ENCODE data around the gene CARMIL1. TPM values are rescaled to one million over a fixed set of nuclear protein-coding genes. Genes with fewer than 3 reads are reported as not detected.
A peak's percentile ranks its signal among the peaks of the same experiment; 100 is the strongest.
"Not testable (repeated sequence)": the region's sequence is repeated elsewhere in the genome, so short reads cannot be mapped to it uniquely, and the experiment has no call there.

The CARMIL1 gene
- total RNA-seq, 1 experiment from 2014 or later: 16.0 TPM

DNA sequence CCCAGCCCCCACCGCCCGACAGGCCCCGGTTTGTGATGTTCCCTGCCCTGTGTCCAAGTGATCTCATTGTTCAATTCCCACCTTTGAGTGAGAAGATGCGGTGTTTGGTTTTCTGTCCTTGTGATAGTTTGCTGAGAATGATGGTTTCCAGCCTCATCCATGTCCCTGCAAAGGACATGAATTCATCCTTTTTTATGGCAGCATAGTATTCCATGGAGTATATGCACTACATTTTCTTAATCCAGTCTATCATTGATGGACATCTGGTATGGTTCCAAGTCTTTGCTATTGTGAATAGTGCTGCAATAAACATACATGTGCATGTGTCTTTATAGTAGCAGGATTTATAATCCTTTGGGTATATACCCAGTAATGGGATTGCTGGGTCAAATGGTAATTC lies 165.3 kb downstream of the CARMIL1 start:
- in situ Hi-C loops (cut with HindIII; ENCODE audit: low pct_unique_long_range_greater_than_20kb, low sequenced_read_pairs); DNase-seq (ENCODE audit: low read depth): not testable (repeated sequence)

DNA sequence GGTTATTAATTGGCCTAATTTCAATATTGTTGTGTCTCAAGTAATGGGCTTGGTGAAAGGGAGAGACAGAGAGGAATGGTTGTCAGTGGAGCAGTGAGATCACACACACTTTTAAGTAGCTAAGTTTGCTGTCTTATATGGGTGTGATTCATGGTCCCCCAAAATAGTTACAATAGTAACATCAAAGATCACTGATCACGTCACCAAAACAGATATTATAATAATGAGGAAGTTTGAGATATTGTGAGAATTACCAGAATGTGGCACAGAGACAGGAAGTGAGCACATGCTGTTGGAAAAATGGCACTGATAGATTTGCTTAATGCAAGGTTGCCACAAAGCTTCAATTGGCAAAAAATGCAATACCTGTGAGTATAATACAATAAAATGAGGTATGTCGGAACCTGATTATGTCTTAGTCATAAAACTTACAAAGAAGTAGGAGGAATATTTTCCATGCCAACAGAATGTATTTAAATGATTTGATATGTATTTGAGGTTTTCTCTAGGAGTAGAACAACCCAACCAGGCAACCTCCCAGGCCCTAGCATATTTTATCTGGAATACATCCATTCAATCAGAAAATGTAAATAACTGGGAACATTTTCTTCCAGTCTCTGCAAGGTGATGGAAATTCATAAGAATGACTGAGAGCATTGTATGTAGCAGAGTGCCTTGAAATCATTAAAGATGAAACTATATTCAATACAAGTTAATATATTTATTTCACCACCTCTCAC lies 167.8 kb downstream of the CARMIL1 start:
- DNase-seq (ENCODE audit: low read depth): no peak
- in situ Hi-C loops (cut with HindIII; ENCODE audit: low pct_unique_long_range_greater_than_20kb, low sequenced_read_pairs): no loop called here

DNA sequence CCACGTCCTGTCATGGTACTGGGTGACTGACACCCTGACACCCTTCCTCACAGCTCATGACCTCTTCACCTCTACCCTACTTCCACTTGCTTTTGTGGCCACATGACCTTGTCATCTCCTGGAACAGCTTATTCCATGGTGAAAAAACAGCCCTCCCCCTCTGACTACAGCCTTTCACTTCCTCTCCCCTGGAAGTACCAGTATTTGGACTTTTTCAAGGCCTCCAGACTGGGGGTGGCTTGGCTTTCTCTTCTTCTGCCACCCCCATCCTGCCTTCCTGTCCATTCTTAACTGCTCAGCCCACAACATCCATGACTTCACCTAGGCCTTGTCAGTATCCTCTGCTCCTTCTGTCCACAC lies 168.4 kb downstream of the CARMIL1 start:
- in situ Hi-C loops (cut with HindIII; ENCODE audit: low pct_unique_long_range_greater_than_20kb, low sequenced_read_pairs): no loop called here
- no peak for DNase-seq (ENCODE audit: low read depth)

DNA sequence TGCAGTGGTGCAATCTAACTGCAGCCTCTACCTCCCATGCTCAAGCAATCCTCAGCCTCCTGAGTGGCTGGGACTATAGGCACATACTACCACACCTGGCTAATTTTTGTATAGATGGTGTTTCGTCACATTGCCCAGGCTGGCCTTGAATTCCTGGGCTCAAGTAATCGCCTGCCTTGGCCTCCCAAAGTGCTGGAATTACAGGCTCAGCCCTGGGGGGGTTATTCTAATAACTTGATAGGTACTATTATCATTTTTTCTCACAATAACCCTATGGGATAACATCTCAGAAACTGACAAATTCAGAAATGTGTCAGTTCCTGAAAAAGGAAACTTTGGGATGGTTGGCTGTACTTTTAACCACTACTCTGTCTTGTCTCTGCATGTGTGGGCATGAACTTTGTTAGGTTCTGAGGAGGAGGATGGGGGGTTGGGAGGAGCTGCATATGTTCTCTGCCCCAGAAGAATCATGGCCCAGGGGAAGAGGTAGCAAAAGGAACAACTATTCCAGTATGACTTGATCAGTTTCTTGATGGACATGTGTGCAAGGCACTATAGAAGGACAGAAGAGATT lies 169.9 kb downstream of the CARMIL1 start:
- in situ Hi-C loops (cut with HindIII; ENCODE audit: low pct_unique_long_range_greater_than_20kb, low sequenced_read_pairs): no loop called here

DNA sequence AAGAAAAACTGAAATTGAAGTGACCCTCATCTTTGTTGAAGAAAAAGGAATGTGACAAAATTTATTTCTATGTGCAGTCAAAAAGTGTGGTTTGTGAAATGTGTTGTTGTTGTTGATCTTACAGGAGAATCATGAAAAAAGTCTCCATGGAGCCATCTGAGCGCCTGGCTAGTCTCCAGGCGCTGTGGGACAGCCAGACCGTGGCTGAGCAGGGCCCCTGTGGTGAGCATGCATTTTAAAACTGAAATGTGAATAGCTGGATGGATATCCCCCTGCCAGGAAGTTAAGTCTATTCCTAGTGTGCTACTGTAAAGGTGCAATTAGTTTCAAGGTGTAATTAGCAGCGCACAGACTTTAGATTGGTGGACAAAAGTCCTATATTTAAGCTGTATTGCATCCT lies 170.6 kb downstream of the CARMIL1 start:
- in situ Hi-C loops (cut with HindIII; ENCODE audit: low pct_unique_long_range_greater_than_20kb, low sequenced_read_pairs): no loop called here
- DNase-seq (ENCODE audit: low read depth): no peak

More for the DNA sequence above, 169.9 kb downstream of the CARMIL1 start:
- no peak for DNase-seq (ENCODE audit: low read depth)

DNA sequence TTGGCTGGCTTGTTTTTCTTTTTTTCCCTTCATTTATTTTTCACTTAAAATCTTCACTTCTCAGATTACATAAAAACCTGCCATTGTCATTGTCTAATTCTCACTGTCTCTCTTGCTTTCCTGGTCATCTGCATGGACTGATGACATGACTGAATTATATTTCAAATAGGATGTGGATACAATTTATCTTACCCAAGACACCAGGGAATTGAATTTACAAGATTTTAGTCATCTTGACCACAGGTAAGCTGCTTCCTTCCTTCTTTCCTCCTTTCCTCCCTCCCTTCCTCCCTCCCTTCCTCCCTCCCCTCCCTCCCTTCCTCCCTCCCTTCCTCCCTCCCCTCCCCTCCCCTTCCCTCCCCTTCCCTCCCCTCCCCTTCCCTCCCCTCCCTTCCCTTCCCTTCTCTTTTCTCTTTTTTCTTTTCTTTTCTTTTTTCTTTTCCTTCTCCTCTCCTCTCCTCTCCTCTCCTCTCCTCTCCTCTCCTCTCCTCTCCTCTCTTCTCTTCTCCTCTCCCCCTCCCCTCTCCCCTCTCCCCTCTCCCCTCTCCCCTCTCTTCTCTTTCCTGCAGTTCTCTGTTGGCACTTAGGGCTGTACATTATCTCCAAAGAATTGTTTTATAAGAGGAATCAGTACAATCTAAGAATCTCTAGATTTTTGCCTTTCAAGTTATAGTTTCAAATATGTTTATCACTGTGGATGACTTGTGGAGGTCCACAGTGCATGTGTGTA lies 171.5 kb downstream of the CARMIL1 start:
- in situ Hi-C loops (cut with HindIII; ENCODE audit: low pct_unique_long_range_greater_than_20kb, low sequenced_read_pairs): no loop called here

DNA sequence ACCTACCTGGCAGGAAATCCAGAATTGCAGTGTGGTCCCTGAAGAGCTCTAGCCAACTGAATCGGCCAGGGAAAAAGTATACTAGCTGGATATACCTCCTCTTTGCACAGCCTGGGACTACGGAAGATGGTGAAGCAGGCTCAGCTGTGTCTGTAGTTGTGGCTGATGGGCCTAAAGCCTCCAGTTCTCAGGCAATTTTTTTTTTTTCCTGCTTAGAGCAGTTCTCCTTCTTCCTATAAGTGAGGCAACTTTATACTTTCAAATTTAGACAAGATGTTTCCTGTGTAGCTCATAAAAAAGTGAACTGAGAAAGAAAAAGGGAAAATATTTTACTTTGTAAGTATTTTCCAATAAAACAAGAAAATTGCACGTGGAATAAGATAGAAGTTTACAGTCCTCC lies 172.9 kb downstream of the CARMIL1 start:
- in situ Hi-C loops (cut with HindIII; ENCODE audit: low pct_unique_long_range_greater_than_20kb, low sequenced_read_pairs): no loop called here
- no peak for DNase-seq (ENCODE audit: low read depth)

More for the DNA sequence above, 171.5 kb downstream of the CARMIL1 start:
- DNase-seq (ENCODE audit: low read depth): no peak

DNA sequence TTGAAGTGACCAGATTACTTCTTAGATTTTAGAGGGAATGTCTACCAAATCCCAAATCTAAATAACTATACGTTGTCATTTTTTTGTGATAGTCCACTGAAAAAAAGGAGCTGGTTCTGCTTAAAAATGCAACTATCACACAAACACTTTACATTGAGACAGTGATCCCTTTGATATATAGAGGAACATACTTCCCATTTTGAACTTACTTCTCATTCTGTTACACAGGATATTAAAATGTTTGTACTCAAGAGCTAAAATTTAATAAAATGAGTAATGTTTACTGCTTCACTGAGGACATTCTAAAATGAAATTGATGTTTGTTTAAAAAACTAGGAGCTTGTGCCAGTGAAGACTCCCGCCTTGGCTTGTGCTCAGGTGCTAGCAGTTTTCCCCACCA lies 174.1 kb downstream of the CARMIL1 start:
- in situ Hi-C loops (cut with HindIII; ENCODE audit: low pct_unique_long_range_greater_than_20kb, low sequenced_read_pairs): no loop called here
- DNase-seq (ENCODE audit: low read depth): no peak

DNA sequence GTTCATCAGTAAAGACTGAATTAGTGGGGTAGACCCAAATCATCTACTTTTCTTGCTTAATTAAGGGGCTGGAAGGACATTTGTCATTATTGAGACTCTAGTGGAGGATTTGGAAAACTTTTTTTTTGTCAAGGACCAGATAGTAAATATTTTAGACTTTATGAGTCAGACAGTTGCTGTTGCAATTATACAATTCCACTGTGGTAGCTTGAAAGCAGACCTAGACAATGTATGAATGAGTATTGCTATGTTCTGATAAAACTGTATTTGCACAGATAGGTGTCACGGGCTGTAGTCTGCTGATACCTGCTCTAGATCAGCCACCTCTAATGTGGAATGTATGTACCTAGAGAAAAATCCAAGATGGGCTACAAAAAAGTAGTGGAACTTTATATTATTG lies 175.0 kb downstream of the CARMIL1 start:
- in situ Hi-C loops (cut with HindIII; ENCODE audit: low pct_unique_long_range_greater_than_20kb, low sequenced_read_pairs): no loop called here
- DNase-seq (ENCODE audit: low read depth): no peak

DNA sequence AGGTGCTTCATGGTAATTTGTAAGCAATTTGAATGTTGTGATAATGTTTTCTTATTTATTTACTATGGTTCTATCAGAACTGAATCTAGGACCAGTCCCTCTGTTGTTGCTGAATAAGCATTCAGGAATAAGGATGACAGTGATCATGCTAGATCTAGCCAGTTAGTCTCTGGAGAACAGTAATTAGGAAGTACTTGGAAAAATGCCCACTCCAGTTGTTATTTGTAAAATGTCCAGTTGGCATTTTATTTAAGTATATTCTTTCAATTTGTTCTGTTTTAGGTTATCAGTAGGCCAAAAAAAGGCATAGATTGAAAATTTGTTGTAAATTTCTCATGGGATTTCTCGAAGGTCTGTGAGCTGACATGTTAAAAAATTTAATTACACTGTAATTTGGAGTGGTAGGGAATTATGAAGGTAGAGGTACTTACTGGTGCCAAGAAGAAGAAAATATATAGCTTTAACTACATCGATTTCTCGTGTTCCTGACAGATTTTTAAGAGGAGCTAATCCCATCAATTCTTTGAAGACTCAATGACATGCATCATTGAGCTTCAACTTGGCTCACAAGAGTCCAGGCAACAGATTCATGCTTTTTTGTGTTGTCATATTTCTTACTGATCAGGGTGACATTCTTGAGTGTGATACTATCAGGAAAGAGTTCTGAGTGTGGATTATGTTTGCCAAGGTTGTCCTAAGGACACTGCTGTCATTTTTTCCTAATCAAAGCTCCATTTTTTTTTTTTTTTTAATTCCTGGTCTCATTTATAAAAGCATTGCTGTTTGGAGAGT lies 177.3 kb downstream of the CARMIL1 start:
- peak; percentile 31 for DNase-seq (ENCODE audit: low read depth)

DNA sequence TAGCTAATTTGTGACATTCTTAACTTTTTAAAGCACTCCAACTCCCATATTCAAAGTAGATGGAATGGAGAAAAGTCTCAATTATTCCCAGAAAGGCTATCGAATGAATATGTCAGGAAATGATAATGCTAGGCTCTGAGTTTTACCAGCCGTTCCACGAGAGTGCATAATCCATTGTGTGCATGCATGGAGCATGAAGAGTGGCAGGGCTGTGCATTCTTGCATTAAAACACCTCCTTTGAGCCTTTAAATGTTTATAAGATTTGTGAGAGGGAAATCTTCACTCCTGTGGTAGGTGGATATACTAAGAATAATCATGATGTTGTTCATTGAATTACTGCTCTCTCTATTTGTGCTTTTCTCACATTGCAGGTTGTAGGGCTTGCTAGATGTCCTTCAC lies 178.3 kb downstream of the CARMIL1 start:
- peak; percentile 54 for DNase-seq (ENCODE audit: low read depth)
- in situ Hi-C loops (cut with HindIII; ENCODE audit: low pct_unique_long_range_greater_than_20kb, low sequenced_read_pairs): no loop called here

More for the DNA sequence above, 177.3 kb downstream of the CARMIL1 start:
- in situ Hi-C loops (cut with HindIII; ENCODE audit: low pct_unique_long_range_greater_than_20kb, low sequenced_read_pairs): no loop called here

DNA sequence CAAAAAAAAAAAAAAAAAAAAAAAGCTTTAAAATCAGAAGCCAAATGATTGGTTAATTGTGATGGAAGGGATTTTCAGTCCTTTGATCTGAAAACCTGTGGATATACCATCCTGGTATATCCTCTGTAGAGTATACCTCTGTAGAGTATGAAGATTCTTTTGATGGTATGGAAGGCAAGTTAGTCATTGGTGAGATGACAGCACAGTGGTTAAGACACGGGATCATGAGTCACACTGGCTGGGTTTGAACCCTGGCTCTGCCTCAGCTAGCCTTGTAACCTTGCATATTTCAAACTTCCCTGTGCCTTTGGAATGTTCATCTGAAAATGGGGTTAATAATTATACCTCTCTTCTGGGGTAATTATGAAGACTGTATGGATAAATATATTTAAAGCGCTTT lies 179.3 kb downstream of the CARMIL1 start:
- DNase-seq (ENCODE audit: low read depth): peak; percentile 89
- in situ Hi-C loops (cut with HindIII; ENCODE audit: low pct_unique_long_range_greater_than_20kb, low sequenced_read_pairs): no loop called here

DNA sequence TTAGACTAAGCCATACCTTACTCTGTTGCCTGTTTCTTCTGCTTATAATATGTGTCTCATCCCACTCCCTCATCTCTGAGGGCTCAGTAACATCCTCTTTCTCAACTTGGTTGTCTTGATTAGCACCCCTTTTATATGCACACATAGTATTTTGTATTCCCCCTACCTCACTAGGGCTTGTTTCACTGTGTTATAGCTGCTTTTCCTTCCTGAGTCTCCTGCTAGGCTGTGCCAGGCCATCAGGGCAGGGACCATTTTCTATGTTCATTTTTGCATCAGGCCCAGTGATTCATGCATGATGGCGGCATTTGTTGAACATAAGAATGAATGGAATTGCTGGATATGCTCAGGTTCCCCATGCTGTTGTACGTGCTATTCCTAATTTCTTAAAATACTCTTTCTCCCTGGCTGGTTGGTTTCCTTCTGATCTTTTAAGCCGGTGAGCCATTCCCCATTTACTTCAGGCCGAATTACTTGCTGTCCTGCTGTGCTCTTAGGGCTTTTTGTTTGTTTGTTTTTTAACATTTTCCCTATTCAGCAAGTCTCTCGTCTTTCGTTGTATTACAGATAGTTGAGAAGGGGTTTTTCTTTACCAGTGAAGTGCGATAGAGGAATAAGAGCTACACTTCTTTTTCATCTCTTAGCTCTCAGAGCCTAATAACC lies 183.2 kb downstream of the CARMIL1 start:
- in situ Hi-C loops (cut with HindIII; ENCODE audit: low pct_unique_long_range_greater_than_20kb, low sequenced_read_pairs): no loop called here

DNA sequence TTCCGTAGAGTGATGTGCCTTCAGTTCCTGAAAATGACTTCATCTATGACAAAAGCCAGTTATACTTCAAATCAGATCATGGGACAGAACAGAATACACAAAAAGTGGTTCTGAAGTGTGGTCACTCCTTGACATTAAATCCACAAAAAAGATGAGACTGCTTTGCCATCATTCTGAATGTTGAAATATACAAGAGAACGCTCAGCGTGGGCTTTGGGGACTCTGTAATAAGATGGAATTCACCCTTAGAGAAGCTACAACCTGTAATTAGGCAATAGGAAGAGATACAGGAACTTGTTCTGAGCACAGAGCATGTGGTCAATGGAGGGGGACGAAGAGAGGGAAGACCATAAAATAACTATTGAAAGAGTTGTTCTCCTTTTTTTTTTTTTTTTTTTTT lies 184.3 kb downstream of the CARMIL1 start:
- in situ Hi-C loops (cut with HindIII; ENCODE audit: low pct_unique_long_range_greater_than_20kb, low sequenced_read_pairs): no loop called here
- DNase-seq (ENCODE audit: low read depth): no peak

More for the DNA sequence above, 183.2 kb downstream of the CARMIL1 start:
- DNase-seq (ENCODE audit: low read depth): no peak

DNA sequence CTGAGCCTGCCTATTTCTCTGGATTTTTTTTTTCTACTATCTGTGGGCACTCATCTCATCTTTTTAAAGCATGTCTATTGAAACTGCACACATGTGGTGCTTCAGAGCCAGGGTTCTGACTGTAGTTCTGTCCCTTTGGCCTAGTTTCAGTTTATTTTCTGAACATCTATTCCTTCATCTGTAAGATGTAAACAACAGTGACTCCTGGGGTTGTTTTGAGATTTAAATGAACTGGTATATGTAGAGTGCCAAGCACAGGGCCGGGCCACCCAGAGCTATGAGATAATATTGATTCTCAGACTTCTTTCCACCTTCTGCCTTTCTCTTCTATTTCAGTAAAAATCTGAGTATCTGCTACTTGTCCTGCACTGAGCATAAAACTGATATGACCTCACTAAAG lies 185.1 kb downstream of the CARMIL1 start:
- no peak for DNase-seq (ENCODE audit: low read depth)
- in situ Hi-C loops (cut with HindIII; ENCODE audit: low pct_unique_long_range_greater_than_20kb, low sequenced_read_pairs): no loop called here

DNA sequence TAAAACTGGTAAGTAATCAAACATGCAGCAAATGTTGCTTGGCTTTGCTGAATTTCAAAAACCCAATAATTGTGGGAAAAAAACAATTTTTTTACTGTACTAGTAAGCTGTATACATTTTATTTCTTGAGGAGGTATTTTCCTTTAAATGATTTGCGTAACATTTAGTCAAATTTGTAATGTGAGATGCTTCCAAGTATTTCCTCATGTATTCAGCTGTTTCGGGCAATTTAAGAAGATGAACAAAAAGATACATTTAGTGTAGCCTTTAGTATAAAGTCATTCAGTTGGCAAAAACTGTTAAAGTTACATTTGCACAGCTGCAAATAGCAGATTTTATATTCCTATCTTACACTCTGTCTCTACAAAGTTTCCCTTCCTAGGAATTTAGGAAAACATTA lies 186.8 kb downstream of the CARMIL1 start:
- in situ Hi-C loops (cut with HindIII; ENCODE audit: low pct_unique_long_range_greater_than_20kb, low sequenced_read_pairs): no loop called here
- no peak for DNase-seq (ENCODE audit: low read depth)

DNA sequence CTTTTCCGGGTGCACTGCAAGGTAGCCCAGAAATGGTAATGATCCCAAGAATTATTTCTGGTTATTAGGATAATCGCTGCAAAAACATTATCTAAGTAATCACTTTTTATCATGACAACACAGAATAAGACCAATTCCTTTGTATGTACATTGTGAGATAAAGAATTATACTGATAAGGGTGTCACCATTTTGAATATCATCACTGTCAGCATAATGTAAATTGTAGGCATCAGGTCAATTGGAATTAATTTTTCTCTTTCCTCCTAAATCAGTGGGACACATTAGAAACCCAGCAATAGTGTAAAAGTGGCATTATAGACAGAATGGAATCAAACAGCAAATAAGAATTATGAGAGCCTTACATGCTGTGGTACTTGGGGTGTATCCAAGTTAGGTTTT lies 189.7 kb downstream of the CARMIL1 start:
- DNase-seq (ENCODE audit: low read depth): no peak
- in situ Hi-C loops (cut with HindIII; ENCODE audit: low pct_unique_long_range_greater_than_20kb, low sequenced_read_pairs): no loop called here

DNA sequence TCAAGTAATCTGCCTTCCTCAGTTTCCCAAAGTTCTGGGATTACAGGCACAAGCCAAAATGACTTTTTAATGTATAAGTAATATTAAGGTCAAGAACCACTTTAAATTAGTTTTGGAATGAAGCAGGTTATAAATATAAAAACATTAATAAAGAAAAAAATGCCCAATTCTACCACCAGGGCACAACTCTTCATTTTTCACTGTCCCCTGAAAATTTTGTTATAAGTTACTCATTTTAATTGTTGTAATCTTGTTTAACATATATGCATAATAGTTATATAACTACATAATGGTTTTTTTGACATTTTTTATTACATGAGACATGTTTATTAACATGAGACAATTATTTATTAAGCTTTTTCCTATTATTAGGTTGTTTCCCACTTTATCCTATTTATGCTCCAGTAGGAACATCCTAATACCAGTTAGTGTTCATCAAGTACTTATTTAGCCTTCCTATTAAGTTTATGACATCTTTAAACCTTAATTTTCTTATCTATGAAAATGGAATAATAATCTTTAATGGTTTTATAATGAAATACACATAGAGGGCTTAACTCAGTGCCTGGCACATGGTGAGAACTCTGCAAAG lies 190.7 kb downstream of the CARMIL1 start:
- DNase-seq (ENCODE audit: low read depth): no peak
- in situ Hi-C loops (cut with HindIII; ENCODE audit: low pct_unique_long_range_greater_than_20kb, low sequenced_read_pairs): no loop called here

Data from Caki2 (cell line).